HCT116 (cell line): ENCODE results near the gene MYH7. TPM values are rescaled to one million over a fixed set of nuclear protein-coding genes. Genes with fewer than 3 reads are reported as not detected.

Experiments
- ATAC-seq: fragments of 200-7000 bp; cut with Tn5 transposase; 2 replicates; pipeline ENCODE4 v1.9.1; 2020; ENCODE audit warnings: mild to moderate bottlenecking, moderate library complexity
- BruUV-seq: library from RNA; stranded (reverse); fragments of 400-500 nt; replicated peaks from 2 replicates; lab custom pipeline; 2021; lab: Mats Ljungman, UMichigan
- CTCF ChIA-PET: fragments of 300-600 bp; sonication (Branson Sonifier 250); formaldehyde crosslinking; loops from one replicate; lab custom pipeline; 2021; ENCODE audit warnings: antibody characterized with exemption; lab: Charles Lee
- POLR2A ChIA-PET: fragments of 300-600, 350-600 bp; sonication (Branson Sonifier 250); formaldehyde crosslinking; loops from one replicate; lab custom pipeline; 2021; ENCODE audit warnings: antibody characterized with exemption; lab: Charles Lee
- RAD21 ChIA-PET, 2 experiments: fragments of 300-600 bp; sonication (Branson Sonifier 250); formaldehyde crosslinking; loops; one replicate each; lab custom pipeline; 2023; ENCODE audit warnings: low total read pairs in 2 of 2; ENCODE audit not compliant: uncharacterized antibody in 2 of 2, unreplicated experiment in 2 of 2, low non-redundant PET in 1 of 2; lab: Charles Lee
- DNase-seq: peaks from one replicate; pipeline ENCODE4 v3.0.0-alpha.2; 2010; ENCODE audit warnings: low read depth, low spot score
- H2AFZ ChIP-seq: fragments of 200-600 bp; shearing (Covaris generic), sonication (generic); 2 replicates; pipeline ENCODE4 v1.6.1; 2017; ENCODE audit warnings: low read depth, mixed run types, mixed read lengths, antibody characterized with exemption, low read length; ENCODE audit not compliant: poor library complexity, severe bottlenecking
- H3K27ac ChIP-seq: 2 replicates; pipeline ENCODE4 v1.5.1; 2012; ENCODE audit warnings: low read depth, low read length
- H3K27me3 ChIP-seq: fragments of 200-600 bp; sonication (generic); 2 replicates; pipeline ENCODE4 v1.6.1; 2016; ENCODE audit warnings: mixed run types, low read length, mixed read lengths; ENCODE audit not compliant: insufficient read depth
- H3K36me3 ChIP-seq, 2 experiments: fragments of 200-500 bp in 1 of 2; fragments of 200-600 bp in 1 of 2; sonication (Bioruptor generic) in 1 of 2; sonication (generic) in 1 of 2; 2 replicates each; pipeline versions ENCODE4 v1.5.1 to v1.6.1; 2014 to 2016; ENCODE audit warnings: low read length in 2 of 2, inconsistent platforms in 1 of 2, mixed read lengths in 1 of 2, mixed run types in 1 of 2; ENCODE audit not compliant: insufficient read depth in 2 of 2, control insufficient read depth in 1 of 2
- H3K4me1 ChIP-seq, 2 experiments: fragments of 200-600 bp in 1 of 2; sonication (generic) in 1 of 2; 2 replicates each; pipeline versions ENCODE4 v1.5.1 to v1.6.1; 2012 to 2017; ENCODE audit warnings: low read length in 2 of 2, inconsistent platforms in 1 of 2, mild to moderate bottlenecking in 1 of 2, mixed read lengths in 1 of 2, mixed run types in 1 of 2, moderate library complexity in 1 of 2; ENCODE audit not compliant: insufficient read depth in 2 of 2, control insufficient read depth in 1 of 2
- H3K4me2 ChIP-seq: fragments of 200-600 bp; sonication (generic); 2 replicates; pipeline ENCODE4 v1.6.1; 2017; ENCODE audit warnings: mixed run types, low read length, mixed read lengths
- H3K4me3 ChIP-seq, 2 experiments: fragments of 200-600 bp in 1 of 2; sonication (generic) in 1 of 2; replicated peaks in 1 of 2; 2 replicates each; pipeline ENCODE4 v1.5.1; 2011 to 2016; ENCODE audit warnings: low read length in 2 of 2, control low read depth in 1 of 2, low read depth in 1 of 2, mild to moderate bottlenecking in 1 of 2, mixed read lengths in 1 of 2, mixed run types in 1 of 2
- H3K79me2 ChIP-seq: fragments of 200-600 bp; sonication (generic); 2 replicates; pipeline ENCODE4 v1.6.1; 2017; ENCODE audit warnings: mild to moderate bottlenecking, mixed run types, low read length, moderate library complexity, mixed read lengths; ENCODE audit not compliant: insufficient read depth
- H3K9ac ChIP-seq: fragments of 200-600 bp; sonication (generic); 2 replicates; pipeline ENCODE4 v1.6.1; 2016; ENCODE audit warnings: low read length, mixed read lengths
- H3K9me2 ChIP-seq: fragments of 200-600 bp; sonication (generic), shearing (Covaris generic); 2 replicates; pipeline ENCODE4 v1.6.1; 2017; ENCODE audit warnings: mixed run types, mild to moderate bottlenecking, moderate library complexity; ENCODE audit not compliant: insufficient read depth
- H3K9me3 ChIP-seq, 2 experiments: fragments of 200-500 bp in 1 of 2; fragments of 200-600 bp in 1 of 2; sonication (Bioruptor generic) in 1 of 2; sonication (generic) in 1 of 2; 2 replicates each; pipeline ENCODE4 v1.6.1; 2014 to 2017; ENCODE audit warnings: low read length in 2 of 2, mixed read lengths in 2 of 2, inconsistent platforms in 1 of 2, low read depth in 1 of 2, mild to moderate bottlenecking in 1 of 2, mixed run types in 1 of 2, moderate library complexity in 1 of 2; ENCODE audit not compliant: control insufficient read depth in 1 of 2, insufficient read depth in 1 of 2
- H4K20me1 ChIP-seq: fragments of 200-600 bp; sonication (generic), shearing (Covaris generic); 2 replicates; pipeline ENCODE4 v1.6.1; 2017; ENCODE audit warnings: mixed run types, mild to moderate bottlenecking, moderate library complexity; ENCODE audit not compliant: insufficient read depth
- CBX3 ChIP-seq: IDR thresholded peaks from 2 replicates; pipeline ENCODE4 v1.6.1; 2012; ENCODE audit warnings: low read depth
- ELF1 ChIP-seq: IDR thresholded peaks from 2 replicates; pipeline ENCODE4 v1.6.1; 2012; ENCODE audit warnings: low read depth, borderline replicate concordance
- EZH2phosphoT487 ChIP-seq: fragments of 200-600 bp; IDR thresholded peaks from 2 replicates; pipeline ENCODE4 v1.6.1; 2018; ENCODE audit warnings: antibody characterized with exemption, borderline replicate concordance
- FOSL1 ChIP-seq: IDR thresholded peaks from 2 replicates; pipeline ENCODE4 v1.6.1; 2012; ENCODE audit warnings: low read depth
- JUND ChIP-seq: IDR thresholded peaks from 2 replicates; pipeline ENCODE4 v1.6.1; 2012
- MAX ChIP-seq: IDR thresholded peaks from 2 replicates; pipeline ENCODE4 v1.6.1; 2012
- POLR2AphosphoS5 ChIP-seq: IDR thresholded peaks from 2 replicates; pipeline ENCODE4 v1.6.1; 2011; ENCODE audit warnings: mild to moderate bottlenecking, low read depth, low read length, moderate library complexity
- RAD21 ChIP-seq: IDR thresholded peaks from 2 replicates; pipeline ENCODE4 v1.6.1; 2012; ENCODE audit warnings: low read depth, mild to moderate bottlenecking
- REST ChIP-seq: IDR thresholded peaks from 2 replicates; pipeline ENCODE4 v1.6.1; 2012; ENCODE audit warnings: low read depth
- SIN3A ChIP-seq: IDR thresholded peaks from 2 replicates; pipeline ENCODE4 v1.6.1; 2012; ENCODE audit warnings: low read depth
- TCF7L2 ChIP-seq: IDR thresholded peaks from 2 replicates; pipeline ENCODE4 v1.7.0; 2011; ENCODE audit warnings: borderline replicate concordance, inconsistent platforms; ENCODE audit not compliant: insufficient read depth, insufficient read length; ENCODE audit errors: extremely low read depth
- YY1 ChIP-seq: IDR thresholded peaks from 2 replicates; pipeline ENCODE4 v1.6.1; 2011; ENCODE audit warnings: low read length, low read depth, moderate library complexity, mild to moderate bottlenecking; ENCODE audit not compliant: insufficient replicate concordance; ENCODE audit errors: extremely low read depth
- ZFX ChIP-seq: fragments of 450-650 bp; IDR thresholded peaks from 2 replicates; pipeline ENCODE4 v1.6.1; 2017
- ZNF274 ChIP-seq: fragments of 200-500 bp; sonication (Bioruptor generic); IDR thresholded peaks from 2 replicates; pipeline ENCODE4 v1.6.1; 2014; ENCODE audit warnings: mild to moderate bottlenecking, low read depth, low read length, inconsistent platforms
- intact Hi-C: fragments of 100-400 bp; cut with micrococcal nuclease; formaldehyde crosslinking; loops from 2 replicates; pipeline ENCODE4 v1.10.0; 2022
- total RNA-seq: library from RNA; stranded (reverse); gene quantifications from one replicate; pipeline ENCODE4 v1.2.1, GENCODE V29; 2021; ENCODE audit not compliant: unreplicated experiment
- TF ChIP-seq, protein P1 (sequence below), 3 experiments: fragments of 200-600 bp in 1 of 3; sonication (generic) in 1 of 3; IDR thresholded peaks in 2 of 3; conservative IDR thresholded peaks in 1 of 3; 2 replicates each; pipeline ENCODE4 v1.5.1; 2012 to 2017; ENCODE audit warnings: low read depth in 2 of 3, low read length in 2 of 3, antibody characterized with exemption in 1 of 3, borderline replicate concordance in 1 of 3, control low read depth in 1 of 3, mild to moderate bottlenecking in 1 of 3, mixed read lengths in 1 of 3, mixed run types in 1 of 3, moderate library complexity in 1 of 3; ENCODE audit not compliant: insufficient read depth in 1 of 3

The MYH7 gene
- total RNA-seq, 1 experiment from 2014 or later = not detected

- RAD21 ChIA-PET = no interaction called here
- no peak overlapping the region for H2AFZ ChIP-seq
- DNase-seq = no peak
- no peaks in the 10 kb centered on the region for H3K79me2 ChIP-seq
- CTCF ChIA-PET = no interaction called here
- no peak for TF ChIP-seq ZFX
- TF ChIP-seq RAD21 = no peak
- no peak for TF ChIP-seq JUND
- TF ChIP-seq CBX3 = no peak
- TF ChIP-seq ZNF274 = no peak
- TF ChIP-seq MAX = no peak
- TF ChIP-seq, protein P1, sequence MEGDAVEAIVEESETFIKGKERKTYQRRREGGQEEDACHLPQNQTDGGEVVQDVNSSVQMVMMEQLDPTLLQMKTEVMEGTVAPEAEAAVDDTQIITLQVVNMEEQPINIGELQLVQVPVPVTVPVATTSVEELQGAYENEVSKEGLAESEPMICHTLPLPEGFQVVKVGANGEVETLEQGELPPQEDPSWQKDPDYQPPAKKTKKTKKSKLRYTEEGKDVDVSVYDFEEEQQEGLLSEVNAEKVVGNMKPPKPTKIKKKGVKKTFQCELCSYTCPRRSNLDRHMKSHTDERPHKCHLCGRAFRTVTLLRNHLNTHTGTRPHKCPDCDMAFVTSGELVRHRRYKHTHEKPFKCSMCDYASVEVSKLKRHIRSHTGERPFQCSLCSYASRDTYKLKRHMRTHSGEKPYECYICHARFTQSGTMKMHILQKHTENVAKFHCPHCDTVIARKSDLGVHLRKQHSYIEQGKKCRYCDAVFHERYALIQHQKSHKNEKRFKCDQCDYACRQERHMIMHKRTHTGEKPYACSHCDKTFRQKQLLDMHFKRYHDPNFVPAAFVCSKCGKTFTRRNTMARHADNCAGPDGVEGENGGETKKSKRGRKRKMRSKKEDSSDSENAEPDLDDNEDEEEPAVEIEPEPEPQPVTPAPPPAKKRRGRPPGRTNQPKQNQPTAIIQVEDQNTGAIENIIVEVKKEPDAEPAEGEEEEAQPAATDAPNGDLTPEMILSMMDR (IDR thresholded peaks at IDR 0.05 in 2 of 3, conservative IDR thresholded peaks at IDR 0.05 in 1 of 3; ENCODE audit: borderline replicate concordance in 1 of 3, insufficient read depth in 1 of 3, low read depth in 2 of 3, low read length in 2 of 3) = no peak
- TF ChIP-seq REST = no peak
- TF ChIP-seq TCF7L2 = no peak
- TF ChIP-seq POLR2AphosphoS5 = no peak
- TF ChIP-seq YY1 = no peak
- no peak for TF ChIP-seq EZH2phosphoT487
- no peak for TF ChIP-seq ELF1
- TF ChIP-seq FOSL1 = no peak
- TF ChIP-seq SIN3A = no peak
- H3K27me3 ChIP-seq = no peaks in the 10 kb centered on the region; the same call in 1 of the 2 replicates
- H3K36me3 ChIP-seq = no peaks in the 10 kb centered on the region
- POLR2A ChIA-PET = no interaction called here
- H3K4me3 ChIP-seq = no peak overlapping the region
- no peaks in the 10 kb centered on the region for H3K4me1 ChIP-seq
- no peaks in the 10 kb centered on the region for H4K20me1 ChIP-seq
- no peak overlapping the region for H3K27ac ChIP-seq
- no peak overlapping the region for H3K4me2 ChIP-seq
- ATAC-seq = no peak
- H3K9me3 ChIP-seq = no peaks in the 10 kb centered on the region
- no peaks in the 10 kb centered on the region for H3K9me2 ChIP-seq
- no peak overlapping the region for H3K9ac ChIP-seq
- BruUV-seq = no TSS peak
- intact Hi-C loops = no loop called here
Measured at GRCh38 chr14:23413681-23414080, 21.8 kb downstream of the MYH7 start.
